GM13977 (cell line): Measurements from ENCODE around the gene ANKRD2.
"Not testable (repeated sequence)": the region's sequence is repeated elsewhere in the genome, so short reads cannot be mapped to it uniquely, and the experiment has no call there.

Source experiments
- DNase-seq: peaks from one replicate; pipeline ENCODE4 v3.0.0; 2012; ENCODE audit warnings: low spot score
- CTCF ChIP-seq: IDR thresholded peaks from 2 replicates; pipeline ENCODE4 v1.5.1; 2012; ENCODE audit warnings: mild to moderate bottlenecking, control low read depth; ENCODE audit not compliant: insufficient read depth; ENCODE audit errors: extremely low read depth, missing control alignments
- in situ Hi-C: fragments of 300-500 bp; cut with MboI; formaldehyde crosslinking; loops from one replicate; pipeline ENCODE4 v1.12.0; 2022; ENCODE audit warnings: low sequenced_read_pairs, low pct_unique_long_range_greater_than_20kb, mixed read lengths, inconsistent platforms; ENCODE audit not compliant: unreplicated experiment

The ANKRD2 gene

GRCh38 chr10:97553575-97554031 lies 19.0 kb upstream of the ANKRD2 start:
- peak; percentile 75 for TF ChIP-seq CTCF
- in situ Hi-C loops: no loop called here
- no peak for DNase-seq

GRCh38 chr10:97554336-97554735 lies 18.2 kb upstream of the ANKRD2 start:
- DNase-seq, in situ Hi-C loops: not testable (repeated sequence)

GRCh38 chr10:97555541-97555940 lies 17.0 kb upstream of the ANKRD2 start:
- in situ Hi-C loops, DNase-seq: not testable (repeated sequence)

GRCh38 chr10:97560731-97561381 lies 11.7 kb upstream of the ANKRD2 start:
- in situ Hi-C loops: not testable (repeated sequence)

GRCh38 chr10:97561386-97562077 lies 11.0 kb upstream of the ANKRD2 start:
- DNase-seq, in situ Hi-C loops: not testable (repeated sequence)

More at GRCh38 chr10:97560731-97561381, 11.7 kb upstream of the ANKRD2 start:
- DNase-seq: not testable (repeated sequence)

- in situ Hi-C loops, DNase-seq: not testable (repeated sequence)
These were observed 10.2 kb upstream of the ANKRD2 start for GRCh38 chr10:97562329-97562728.

- DNase-seq: no peak
- in situ Hi-C loops: no loop called here
- no peak for TF ChIP-seq CTCF
These were observed 9.2 kb upstream of the ANKRD2 start for GRCh38 chr10:97563337-97563736.

- no peak for DNase-seq
- in situ Hi-C loops: no loop called here
- TF ChIP-seq CTCF: no peak
These were observed 7.8 kb upstream of the ANKRD2 start for GRCh38 chr10:97564776-97565175.

- in situ Hi-C loops: no loop called here
- TF ChIP-seq CTCF: no peak
- no peak for DNase-seq
These were observed 6.1 kb upstream of the ANKRD2 start for GRCh38 chr10:97566336-97566996.
